Left hindlimb (tissue), 1 donor: Measurements from ENCODE around the gene NEB.

Source experiments
- DNase-seq: peaks from one replicate; pipeline ENCODE4 v3.0.0-alpha.2; 2018

NEB gene

DNA sequence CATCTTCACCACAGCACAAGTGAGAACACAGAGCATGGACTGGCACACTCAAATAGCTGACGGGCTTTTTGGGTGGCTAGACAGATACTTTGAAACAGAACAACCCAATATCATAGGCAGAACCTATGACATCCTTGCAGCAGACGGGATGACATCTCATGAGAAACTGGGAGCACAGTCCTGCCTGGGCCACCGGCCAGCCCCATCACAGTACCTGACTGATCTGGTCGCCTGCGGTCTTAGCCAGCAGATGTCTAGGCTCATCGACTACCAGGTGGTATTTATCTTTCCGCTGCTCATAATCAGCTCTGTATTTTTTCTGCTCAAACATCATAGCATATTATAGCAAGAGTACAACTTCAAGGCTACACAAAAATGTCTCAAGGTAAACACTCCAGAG is 200.3 kb downstream of the NEB start:
- DNase-seq, result no peak

- no peak for DNase-seq
These were observed 201.1 kb downstream of the NEB start for GRCh38 chr2:151533127-151533526.

DNA sequence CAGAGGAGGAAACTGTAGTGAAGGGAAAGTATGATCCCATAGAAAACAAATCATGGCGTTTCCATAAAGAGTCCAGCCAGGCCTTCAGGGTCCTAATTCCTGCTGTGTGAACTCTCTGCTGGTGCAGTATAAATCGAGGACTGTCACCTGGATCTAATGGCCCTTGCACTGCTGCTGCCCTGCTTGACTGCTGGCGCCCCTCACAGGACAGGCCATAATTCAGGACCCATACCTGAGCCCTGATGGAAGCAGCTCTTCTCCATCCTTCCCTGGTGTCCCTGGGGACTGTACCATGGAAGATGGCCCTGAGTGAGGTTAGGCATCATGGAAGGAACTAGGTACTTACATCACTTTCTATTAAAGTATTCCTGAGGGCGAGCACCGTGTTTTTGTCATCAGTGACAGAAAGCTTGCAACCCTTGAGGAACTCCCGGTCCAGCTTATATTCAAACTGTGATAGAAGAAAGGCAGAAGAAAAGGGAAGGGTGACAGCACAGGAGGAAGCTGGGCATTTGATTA is 207.6 kb downstream of the NEB start:
- DNase-seq, result no peak

GRCh38 chr2:151525821-151526373 is 208.4 kb downstream of the NEB start:
- DNase-seq, result no peak

GRCh38 chr2:151523850-151524249 is 210.4 kb downstream of the NEB start:
- no peak for DNase-seq

GRCh38 chr2:151522556-151522955 is 211.7 kb downstream of the NEB start:
- DNase-seq, result no peak

GRCh38 chr2:151520976-151521375 is 213.3 kb downstream of the NEB start:
- DNase-seq, result no peak

DNA sequence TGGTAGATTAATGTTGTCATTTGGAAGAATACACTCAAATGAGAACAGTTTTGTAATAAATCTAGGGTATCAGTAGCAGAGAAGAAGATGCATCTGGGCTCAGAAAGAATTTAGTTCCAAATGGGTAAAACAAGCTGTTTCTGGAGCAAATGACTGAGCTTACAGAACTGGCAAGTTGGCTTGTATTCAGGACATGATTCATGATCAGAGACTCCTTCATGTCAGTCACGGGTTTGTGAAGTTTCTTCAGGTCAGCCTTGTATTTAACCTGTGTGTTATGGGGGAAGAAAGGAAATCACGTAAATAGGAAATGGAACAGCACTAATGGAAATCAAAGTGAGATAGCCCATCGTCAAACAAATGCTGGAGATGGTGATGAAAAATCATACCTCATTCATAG is 215.5 kb downstream of the NEB start:
- DNase-seq, result no peak

DNA sequence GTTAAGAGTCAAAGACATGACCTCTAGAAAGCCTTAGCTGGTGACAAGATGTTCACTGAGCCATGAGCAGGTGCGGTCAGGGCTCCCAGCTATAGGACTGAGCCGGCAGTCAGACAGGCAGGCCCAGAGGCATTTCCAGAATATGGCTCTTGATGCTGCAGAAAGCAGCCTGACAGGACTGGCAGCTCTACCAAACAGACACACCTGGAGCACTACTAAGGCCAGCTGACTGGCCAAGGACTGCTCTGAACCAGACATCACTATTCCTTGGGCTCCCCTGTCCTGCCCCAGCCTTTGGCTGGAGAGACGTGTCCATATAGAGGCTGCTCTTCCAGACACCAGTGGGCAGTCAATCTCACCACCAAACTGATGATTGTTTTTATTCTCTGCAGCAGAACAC is 225.8 kb downstream of the NEB start:
- DNase-seq, result no peak

DNA sequence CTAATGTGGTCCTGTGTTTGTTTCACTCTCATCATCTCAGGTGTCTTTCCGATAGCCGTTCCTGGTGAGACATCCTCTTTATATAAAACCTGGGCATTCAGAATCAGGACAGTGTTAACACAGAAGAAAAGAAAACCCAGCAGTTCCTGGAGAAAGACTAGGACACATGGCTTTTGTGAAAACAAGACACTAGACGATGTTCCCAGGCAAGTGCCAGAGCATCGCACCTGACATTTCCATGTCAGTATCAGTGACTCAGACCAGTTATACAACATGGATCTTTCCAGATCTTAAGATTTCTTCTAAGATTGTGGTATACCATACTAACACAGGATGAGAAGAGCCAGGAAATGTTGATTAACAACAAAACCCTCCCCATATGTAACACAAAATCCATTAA is 228.1 kb downstream of the NEB start:
- DNase-seq, result no peak

DNA sequence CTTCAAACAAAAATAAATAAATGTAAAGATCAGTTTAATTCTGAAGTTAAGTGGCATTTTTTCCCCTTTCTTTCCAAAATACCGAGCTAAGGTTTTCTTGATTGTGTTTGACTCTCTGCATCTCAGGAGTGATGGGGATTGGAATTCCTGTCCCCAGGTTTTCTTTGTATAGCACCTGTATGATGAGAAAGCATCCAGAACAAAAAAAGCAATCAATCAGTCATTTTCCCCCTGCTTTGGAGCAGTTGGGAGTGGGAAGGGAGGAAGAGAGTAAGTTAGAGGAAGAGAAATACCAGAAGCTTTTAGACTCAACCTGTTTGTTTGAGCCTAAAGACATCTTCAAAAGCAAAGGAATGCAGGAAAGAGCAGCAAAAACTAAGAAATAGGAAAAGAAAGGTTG is 236.1 kb downstream of the NEB start:
- DNase-seq, result no peak

GRCh38 chr2:151491496-151491895 is 242.8 kb downstream of the NEB start:
- no peak for DNase-seq

- DNase-seq, result no peak
These were observed 244.0 kb downstream of the NEB start for GRCh38 chr2:151490276-151490675.

DNA sequence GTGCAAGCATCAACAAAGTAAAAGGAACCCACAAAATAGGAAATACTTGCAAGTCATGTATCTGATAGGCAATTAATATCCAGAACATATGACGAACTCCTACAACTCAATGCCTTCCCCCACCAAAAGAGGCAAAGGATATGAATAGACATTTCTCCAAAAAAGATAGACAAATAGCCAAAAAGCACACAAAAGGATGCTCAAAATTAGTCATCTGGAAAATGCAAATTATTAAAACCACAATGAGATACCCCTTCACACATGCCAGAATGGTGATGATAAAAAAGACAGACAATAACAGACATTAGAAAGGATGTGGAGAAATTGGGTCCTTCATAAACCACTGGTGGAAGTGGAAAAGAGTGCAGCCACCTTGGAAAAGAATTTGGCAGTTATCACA is 248.2 kb downstream of the NEB start:
- no peak for DNase-seq

DNA sequence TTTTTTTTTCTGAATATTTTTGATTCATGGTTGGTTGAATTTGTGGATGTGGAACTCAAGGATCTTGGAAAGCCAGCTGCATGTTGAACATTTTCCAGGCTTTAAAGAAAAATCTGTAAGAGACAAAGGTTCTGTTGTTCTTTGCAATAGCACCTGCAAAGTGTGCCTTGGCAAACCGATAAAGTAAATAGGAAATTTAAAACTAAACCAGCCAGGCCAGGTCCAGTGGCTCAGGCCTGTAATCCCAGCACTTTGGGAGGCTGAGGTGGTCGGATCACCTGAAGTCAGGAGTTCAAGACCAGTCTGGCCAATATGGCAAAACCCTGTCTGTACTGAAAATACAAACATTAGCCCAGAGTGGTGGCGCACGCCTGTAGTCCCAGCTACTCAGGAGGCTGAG is 250.2 kb downstream of the NEB start:
- DNase-seq, result no peak

- no peak for DNase-seq
These were observed 250.7 kb downstream of the NEB start for GRCh38 chr2:151483546-151483945.

DNA sequence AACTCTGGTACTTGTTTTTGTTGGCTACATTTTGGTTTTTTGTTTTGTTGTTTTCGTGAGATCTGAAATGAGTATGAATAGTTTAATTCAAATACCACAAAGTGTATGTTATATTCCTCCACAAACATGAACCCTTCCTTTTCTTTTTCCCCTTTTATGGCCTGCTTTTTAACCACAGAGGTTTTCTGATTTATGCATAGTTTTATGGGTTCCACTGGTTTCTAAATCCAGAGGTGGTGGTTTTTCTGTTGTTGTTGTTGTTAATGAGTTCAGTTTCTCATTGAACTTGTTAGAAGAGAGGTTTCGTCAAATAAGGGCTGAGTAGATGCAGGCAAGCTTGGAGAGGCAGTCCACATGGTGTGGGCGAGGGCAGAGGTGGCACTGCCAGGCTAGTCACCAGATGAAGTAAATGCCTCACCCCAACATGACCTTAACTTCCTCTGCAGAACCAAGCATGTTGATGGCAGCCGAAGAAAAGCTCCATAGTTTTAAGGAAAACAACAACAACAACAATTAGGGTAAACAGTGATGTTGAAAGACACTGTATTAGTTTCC is 252.0 kb downstream of the NEB start:
- no peak for DNase-seq

- no peak for DNase-seq
These were observed 252.5 kb downstream of the NEB start for GRCh38 chr2:151481744-151482143.

GRCh38 chr2:151478011-151478410 is 256.3 kb downstream of the NEB start:
- no peak for DNase-seq

GRCh38 chr2:151476287-151476686 is 258.0 kb downstream of the NEB start:
- no peak for DNase-seq

- no peak for DNase-seq
These were observed 259.2 kb downstream of the NEB start for GRCh38 chr2:151475071-151475470.

GRCh38 chr2:151472966-151473365 is 261.3 kb downstream of the NEB start:
- no peak for DNase-seq

GRCh38 chr2:151470556-151470955 is 263.7 kb downstream of the NEB start:
- DNase-seq, result no peak

DNA sequence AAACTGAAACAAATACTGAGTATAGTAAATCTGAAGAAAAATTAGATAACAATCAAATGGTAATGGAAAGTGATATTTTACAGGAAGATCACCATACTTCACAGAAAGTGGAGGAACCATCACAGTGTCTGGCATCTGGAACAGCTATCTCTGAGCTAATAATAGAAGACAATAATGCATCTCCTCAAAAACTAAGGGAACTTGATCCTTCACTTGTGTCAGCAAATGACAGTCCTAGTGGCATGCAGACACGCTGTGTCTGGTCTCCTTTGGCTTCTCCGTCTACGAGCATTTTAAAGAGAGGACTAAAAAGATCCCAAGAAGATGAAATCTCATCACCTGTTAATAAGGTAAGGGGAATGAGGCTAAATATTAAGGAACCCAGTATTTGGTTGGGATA is 268.5 kb downstream of the NEB start:
- no peak for DNase-seq

- no peak for DNase-seq
These were observed 274.9 kb downstream of the NEB start for GRCh38 chr2:151459358-151459757.
